GM12865 (cell line): ENCODE measurements around the gene LILRA6.
"Not testable (repeated sequence)": the region's sequence is repeated elsewhere in the genome, so short reads cannot be mapped to it uniquely, and the experiment has no call there.

Experiments
- DNase-seq: peaks from one replicate; pipeline ENCODE4 v3.0.0; 2010; ENCODE audit warnings: low read depth
- H3K4me3 ChIP-seq: 2 replicates; pipeline ENCODE4 v1.5.1; 2011; ENCODE audit warnings: mild to moderate bottlenecking, low read depth, low read length, control low read depth
- TF ChIP-seq, protein P1 (sequence below): IDR thresholded peaks from 2 replicates; pipeline ENCODE4 v1.5.1; 2011; ENCODE audit warnings: low read length, control low read depth, low read depth, inconsistent platforms; ENCODE audit not compliant: insufficient read depth; ENCODE audit errors: missing control alignments

LILRA6 gene

DNA sequence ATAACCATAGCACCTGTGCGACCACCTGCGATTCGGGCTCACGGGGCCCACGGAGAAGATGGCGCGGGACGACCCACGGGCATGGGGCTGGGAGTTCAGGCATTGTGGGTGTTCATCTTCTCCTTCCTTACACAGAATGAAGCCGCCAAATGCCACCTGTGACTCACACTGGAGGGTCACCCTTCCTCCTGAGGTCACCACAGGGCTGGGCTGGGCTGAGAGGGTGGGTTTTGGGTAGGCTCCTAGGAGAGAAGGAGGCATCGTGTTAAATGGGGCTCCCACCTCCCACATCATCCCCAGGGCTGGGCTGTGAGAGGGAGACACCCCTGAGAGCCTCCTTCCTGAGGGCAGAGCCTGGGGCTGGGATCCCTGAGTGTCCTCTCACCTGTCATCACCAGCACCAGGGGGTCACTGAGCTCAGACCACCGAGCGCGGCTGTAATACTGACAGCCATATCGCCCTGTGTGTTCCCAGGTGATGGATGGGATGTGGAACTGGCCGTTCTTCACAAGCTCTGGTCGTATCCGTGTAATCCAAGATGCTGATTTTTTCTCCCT is 36.9 kb upstream of the LILRA6 start:
- DNase-seq, result no peak
- H3K4me3 ChIP-seq, result no peak overlapping the region
- TF ChIP-seq, protein P1, sequence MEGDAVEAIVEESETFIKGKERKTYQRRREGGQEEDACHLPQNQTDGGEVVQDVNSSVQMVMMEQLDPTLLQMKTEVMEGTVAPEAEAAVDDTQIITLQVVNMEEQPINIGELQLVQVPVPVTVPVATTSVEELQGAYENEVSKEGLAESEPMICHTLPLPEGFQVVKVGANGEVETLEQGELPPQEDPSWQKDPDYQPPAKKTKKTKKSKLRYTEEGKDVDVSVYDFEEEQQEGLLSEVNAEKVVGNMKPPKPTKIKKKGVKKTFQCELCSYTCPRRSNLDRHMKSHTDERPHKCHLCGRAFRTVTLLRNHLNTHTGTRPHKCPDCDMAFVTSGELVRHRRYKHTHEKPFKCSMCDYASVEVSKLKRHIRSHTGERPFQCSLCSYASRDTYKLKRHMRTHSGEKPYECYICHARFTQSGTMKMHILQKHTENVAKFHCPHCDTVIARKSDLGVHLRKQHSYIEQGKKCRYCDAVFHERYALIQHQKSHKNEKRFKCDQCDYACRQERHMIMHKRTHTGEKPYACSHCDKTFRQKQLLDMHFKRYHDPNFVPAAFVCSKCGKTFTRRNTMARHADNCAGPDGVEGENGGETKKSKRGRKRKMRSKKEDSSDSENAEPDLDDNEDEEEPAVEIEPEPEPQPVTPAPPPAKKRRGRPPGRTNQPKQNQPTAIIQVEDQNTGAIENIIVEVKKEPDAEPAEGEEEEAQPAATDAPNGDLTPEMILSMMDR, result no peak

DNA sequence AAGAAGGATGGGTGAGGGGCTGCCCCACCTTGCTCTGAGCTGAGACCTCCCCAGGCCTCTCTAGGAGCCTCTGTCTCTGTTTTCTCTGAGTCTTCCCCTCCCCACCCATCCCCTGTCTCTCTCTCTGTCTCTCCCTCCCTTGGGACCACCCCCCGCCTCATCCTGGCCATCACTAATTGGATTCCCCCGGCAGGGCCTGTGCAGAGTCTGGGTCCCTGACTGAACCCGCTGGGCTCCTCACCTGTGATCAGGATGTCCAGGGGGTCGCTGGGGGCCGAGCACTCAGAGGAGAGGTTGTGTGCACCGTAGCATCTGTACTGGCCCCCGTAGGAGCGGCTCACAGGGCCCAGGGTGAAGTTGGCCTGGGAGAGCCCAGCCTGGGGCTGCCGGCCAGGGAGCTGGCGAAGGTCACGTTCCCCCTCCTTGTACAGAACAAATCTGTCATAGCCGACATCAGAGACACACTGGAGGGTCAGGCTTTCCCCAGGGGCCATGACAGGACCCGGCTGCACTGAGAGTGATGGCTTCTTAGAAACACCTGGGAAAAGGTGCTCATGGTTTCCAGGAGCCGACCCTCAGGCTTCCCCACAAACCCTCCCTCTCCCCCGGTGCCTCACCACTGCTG is 36.1 kb upstream of the LILRA6 start:
- not testable (repeated sequence) for DNase-seq, H3K4me3 ChIP-seq

DNA sequence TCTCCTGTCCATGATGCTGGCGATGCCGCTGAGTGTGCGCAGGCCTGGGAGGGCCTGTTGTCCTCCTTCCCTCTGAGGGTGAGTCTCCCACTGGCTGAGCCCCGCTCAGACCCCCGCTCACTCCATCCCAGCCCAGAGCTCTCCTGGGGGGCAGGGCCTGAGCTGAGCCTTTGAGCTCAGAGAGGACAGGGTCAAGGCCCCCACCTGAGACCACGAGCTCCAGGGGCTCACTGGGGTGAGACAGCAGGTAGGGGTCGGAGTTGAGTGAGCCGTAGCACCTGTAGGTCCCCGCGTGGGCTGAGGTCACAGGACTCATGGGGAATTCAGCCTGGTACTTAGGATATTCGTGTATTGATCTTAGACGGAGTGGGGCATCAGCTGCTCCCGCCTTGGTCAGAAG is 35.5 kb upstream of the LILRA6 start:
- DNase-seq, H3K4me3 ChIP-seq: not testable (repeated sequence)

DNA sequence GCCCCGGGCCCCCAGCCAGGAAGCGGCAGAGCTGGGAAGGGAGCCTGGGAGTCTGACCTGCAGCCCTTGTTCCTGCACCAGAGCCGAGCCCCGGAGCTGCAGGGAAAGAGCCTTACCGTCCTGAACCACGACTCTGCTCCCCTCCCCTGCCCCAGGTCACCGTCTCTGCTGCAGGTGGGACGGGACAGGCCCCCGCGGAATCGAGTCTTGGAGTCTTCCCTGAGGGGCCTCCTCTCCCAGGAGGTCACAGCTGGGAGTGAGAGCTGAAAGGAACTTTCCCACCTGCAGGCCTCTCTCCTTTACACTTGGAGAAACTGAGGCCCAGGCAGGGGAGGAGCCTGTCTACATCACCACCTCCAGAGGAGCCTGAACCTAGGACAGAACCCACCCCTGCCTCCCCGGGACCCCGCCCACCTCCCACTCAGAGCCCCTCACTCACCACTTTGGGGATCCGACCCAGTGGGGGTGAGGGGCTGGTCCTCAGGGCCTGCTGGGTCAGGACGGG is 34.6 kb upstream of the LILRA6 start:
- not testable (repeated sequence) for H3K4me3 ChIP-seq, DNase-seq

DNA sequence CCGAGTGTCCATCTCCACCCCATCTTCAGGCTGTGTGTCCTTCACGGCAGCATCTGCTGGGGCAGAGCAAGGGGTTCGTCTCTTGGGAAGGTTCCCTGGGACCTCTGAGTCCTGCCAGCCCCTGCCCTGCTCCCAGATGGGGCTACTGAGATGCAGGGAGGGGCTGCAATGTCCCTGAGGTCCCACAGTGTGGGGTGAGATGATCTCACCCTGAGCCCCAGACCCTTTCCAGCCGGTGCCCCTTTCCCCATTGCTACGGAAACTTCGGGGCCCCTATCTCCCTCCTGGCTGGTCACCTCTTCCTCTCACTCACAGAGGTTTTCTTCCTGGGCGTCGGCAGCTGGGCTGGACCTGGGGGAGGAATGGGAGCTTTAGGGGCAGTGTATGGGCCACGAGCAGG is 33.4 kb upstream of the LILRA6 start:
- TF ChIP-seq, protein P1, result no peak
- no peak overlapping the region for H3K4me3 ChIP-seq
- no peak for DNase-seq

- H3K4me3 ChIP-seq, DNase-seq: not testable (repeated sequence)
These were observed 31.9 kb upstream of the LILRA6 start for GRCh38 chr19:54274516-54274915.

GRCh38 chr19:54273821-54274220 is 31.2 kb upstream of the LILRA6 start:
- DNase-seq, result no peak
- TF ChIP-seq, protein P1, result no peak
- H3K4me3 ChIP-seq, result no peak overlapping the region

DNA sequence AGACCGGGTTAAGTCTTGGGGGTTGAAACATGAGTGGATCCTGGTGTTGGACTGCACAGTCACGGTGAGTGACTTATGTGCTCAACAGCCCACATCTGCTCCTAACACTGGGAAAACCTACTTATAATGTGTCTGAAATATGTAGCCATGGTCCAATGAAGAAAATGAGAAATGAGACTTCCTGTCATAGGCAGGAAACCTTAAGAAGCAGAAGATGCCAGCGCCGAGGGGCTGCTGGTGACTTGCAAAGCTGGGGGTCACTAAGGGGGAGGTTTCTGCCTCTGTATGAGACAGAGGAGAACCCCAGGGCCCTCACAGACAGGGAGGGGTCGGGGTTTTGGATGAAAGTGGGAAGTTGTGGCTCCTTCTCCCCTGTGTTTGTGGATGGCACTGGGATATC is 29.6 kb upstream of the LILRA6 start:
- H3K4me3 ChIP-seq, DNase-seq: not testable (repeated sequence)

- not testable (repeated sequence) for H3K4me3 ChIP-seq, DNase-seq
These were observed 29.0 kb upstream of the LILRA6 start for GRCh38 chr19:54271587-54271986.

DNA sequence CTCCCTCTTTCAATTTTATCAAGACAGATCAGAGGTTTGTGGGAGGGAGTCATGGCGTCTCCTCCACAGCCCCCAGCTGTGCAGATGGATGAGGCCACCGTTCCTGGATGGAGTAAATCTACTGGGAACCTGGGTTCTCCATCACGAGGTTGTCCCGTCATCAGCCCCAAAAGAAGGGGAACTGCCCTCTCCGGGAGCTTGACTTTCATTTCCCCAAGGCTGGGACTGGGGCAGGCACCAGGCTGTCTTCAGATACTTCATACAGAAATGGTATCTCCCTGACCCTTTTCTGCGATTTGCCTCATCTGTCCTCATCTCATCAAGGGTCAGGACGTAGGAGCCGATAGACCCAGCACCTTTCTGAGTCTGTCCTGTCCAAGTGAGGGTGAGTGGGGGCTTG is 28.5 kb upstream of the LILRA6 start:
- no peak for DNase-seq
- no peak overlapping the region for H3K4me3 ChIP-seq
- TF ChIP-seq, protein P1, result no peak
